DOHH2 (cell line): ENCODE data around the gene DPYD.

Source experiments
- H3F3A ChIP-seq: fragments of 200-600 bp; sonication (generic), shearing (Covaris generic); 2 replicates; pipeline ENCODE4 v1.6.0; 2016; ENCODE audit warnings: antibody characterized with exemption, mild to moderate bottlenecking; ENCODE audit not compliant: control insufficient read depth, insufficient read depth
- H3K27ac ChIP-seq: fragments of 200-600 bp; sonication (generic); 2 replicates; pipeline ENCODE4 v1.5.1; 2014; ENCODE audit warnings: low read depth, mild to moderate bottlenecking, low read length, moderate library complexity
- H3K27me3 ChIP-seq: fragments of 200-600 bp; sonication (generic); 2 replicates; pipeline ENCODE4 v1.6.1; 2014; ENCODE audit warnings: mild to moderate bottlenecking, low read length, mixed read lengths; ENCODE audit not compliant: control insufficient read depth
- H3K36me3 ChIP-seq: fragments of 200-600 bp; sonication (generic); 2 replicates; pipeline ENCODE4 v1.6.1; 2014; ENCODE audit warnings: mild to moderate bottlenecking, low read length, moderate library complexity, mixed read lengths; ENCODE audit not compliant: control insufficient read depth
- H3K4me1 ChIP-seq: fragments of 200-600 bp; sonication (generic); 2 replicates; pipeline ENCODE4 v1.6.1; 2014; ENCODE audit warnings: mild to moderate bottlenecking, low read length, mixed read lengths; ENCODE audit not compliant: control insufficient read depth
- H3K4me2 ChIP-seq: fragments of 200-600 bp; sonication (generic); 2 replicates; pipeline ENCODE4 v1.6.0; 2014; ENCODE audit warnings: mild to moderate bottlenecking, low read length, moderate library complexity
- H3K4me3 ChIP-seq: fragments of 200-600 bp; sonication (generic); 2 replicates; pipeline ENCODE4 v1.5.1; 2014; ENCODE audit warnings: mild to moderate bottlenecking, low read length, mixed read lengths
- H3K79me2 ChIP-seq: fragments of 200-600 bp; sonication (generic); 2 replicates; pipeline ENCODE4 v1.6.1; 2014; ENCODE audit warnings: mild to moderate bottlenecking, low read length, mixed read lengths; ENCODE audit not compliant: control insufficient read depth
- H3K9me2 ChIP-seq: fragments of 200-600 bp; sonication (generic); replicated peaks from 2 replicates; pipeline ENCODE4 v1.6.1; 2014; ENCODE audit warnings: mild to moderate bottlenecking, low read length, mixed read lengths; ENCODE audit not compliant: control insufficient read depth
- H3K9me3 ChIP-seq: fragments of 200-600 bp; sonication (generic); 2 replicates; pipeline ENCODE4 v1.6.1; 2014; ENCODE audit warnings: antibody characterized with exemption, low read length, mixed read lengths; ENCODE audit not compliant: control insufficient read depth, insufficient read depth
- H4K20me1 ChIP-seq: fragments of 200-600 bp; sonication (generic); 2 replicates; pipeline ENCODE4 v1.6.0; 2014; ENCODE audit warnings: low read depth, mild to moderate bottlenecking, antibody characterized with exemption, low read length, moderate library complexity; ENCODE audit not compliant: control insufficient read depth, insufficient read depth
- CTCF ChIP-seq: fragments of 200-600 bp; sonication (generic); IDR thresholded peaks from one replicate; pipeline ENCODE4 v1.5.1; 2014; ENCODE audit warnings: antibody characterized with exemption, mild to moderate bottlenecking, low read depth, low read length; ENCODE audit not compliant: poor library complexity, severe bottlenecking
- EZH2phosphoT487 ChIP-seq: fragments of 200-600 bp; sonication (generic); IDR thresholded peaks from 2 replicates; pipeline ENCODE4 v1.6.1; 2017; ENCODE audit warnings: borderline replicate concordance, mild to moderate bottlenecking, antibody characterized with exemption, low read length, moderate library complexity, mixed read lengths

The DPYD gene

GRCh38 chr1:97691325-97691724, 229.5 kb downstream of the DPYD start:
- Histone ChIP-seq H3K9me3 (no peaks in the 10 kb centered on the region), H3K4me2 (no peak overlapping the region), H3K27ac (no peak overlapping the region), H3K27me3 (no peaks in the 10 kb centered on the region), H3K79me2 (no peaks in the 10 kb centered on the region), H3K9me2 (no peaks in the 10 kb centered on the region), H3F3A (no peaks in the 10 kb centered on the region), H3K4me3 (no peak overlapping the region), H3K4me1 (no peaks in the 10 kb centered on the region), H4K20me1 (no peaks in the 10 kb centered on the region), H3K36me3 (no peaks in the 10 kb centered on the region)
- TF ChIP-seq CTCF (no peak), EZH2phosphoT487 (no peak)

- H3K4me2 ChIP-seq = no peak overlapping the region
- no peaks in the 10 kb centered on the region for H3F3A ChIP-seq
- H3K79me2 ChIP-seq = no peaks in the 10 kb centered on the region
- TF ChIP-seq EZH2phosphoT487 (no peak), CTCF (no peak)
- H3K27ac ChIP-seq = no peak overlapping the region
- no peaks in the 10 kb centered on the region for H3K36me3 ChIP-seq
- H3K27me3 ChIP-seq = no peaks in the 10 kb centered on the region
- H4K20me1 ChIP-seq = no peaks in the 10 kb centered on the region
- H3K4me1 ChIP-seq = no peaks in the 10 kb centered on the region
- no peaks in the 10 kb centered on the region for H3K9me3 ChIP-seq
- no peak overlapping the region for H3K4me3 ChIP-seq
- H3K9me2 ChIP-seq = no peaks in the 10 kb centered on the region
Measured at GRCh38 chr1:97685360-97685759, 235.5 kb downstream of the DPYD start.

GRCh38 chr1:97680894-97681293, 239.9 kb downstream of the DPYD start:
- no peak overlapping the region for H3K4me3 ChIP-seq
- H4K20me1 ChIP-seq = no peaks in the 10 kb centered on the region
- H3K9me3 ChIP-seq = no peaks in the 10 kb centered on the region
- H3K4me1 ChIP-seq = no peaks in the 10 kb centered on the region
- H3F3A ChIP-seq = no peaks in the 10 kb centered on the region
- no peak overlapping the region for H3K27ac ChIP-seq
- H3K79me2 ChIP-seq = no peaks in the 10 kb centered on the region
- no peak overlapping the region for H3K4me2 ChIP-seq
- no peaks in the 10 kb centered on the region for H3K9me2 ChIP-seq
- H3K27me3 ChIP-seq = no peaks in the 10 kb centered on the region
- no peaks in the 10 kb centered on the region for H3K36me3 ChIP-seq
- TF ChIP-seq CTCF = no peak
- no peak for TF ChIP-seq EZH2phosphoT487

GRCh38 chr1:97680470-97680869, 240.4 kb downstream of the DPYD start:
- Histone ChIP-seq H3K4me1 (no peaks in the 10 kb centered on the region), H3K4me2 (no peak overlapping the region), H3K4me3 (no peak overlapping the region), H3K79me2 (no peaks in the 10 kb centered on the region), H3K9me3 (no peaks in the 10 kb centered on the region), H3K27ac (no peak overlapping the region), H3K36me3 (no peaks in the 10 kb centered on the region), H3K9me2 (no peaks in the 10 kb centered on the region), H4K20me1 (no peaks in the 10 kb centered on the region), H3F3A (no peaks in the 10 kb centered on the region), H3K27me3 (no peaks in the 10 kb centered on the region)
- TF ChIP-seq EZH2phosphoT487 = no peak
- TF ChIP-seq CTCF = no peak
